ENCODE data around the gene EHMT1.

GRCh38 chr9:137642892-137643291 lies 24.1 kb downstream of the EHMT1 start:
- no peak for TF ChIP-seq CTCF (conservative IDR thresholded peaks at IDR 0.05; ENCODE audit: low read depth in 2 of 2)
- TF ChIP-seq POLR2AphosphoS5 (IDR thresholded peaks at IDR 0.05; ENCODE audit: low read depth): no peak
- TF ChIP-seq REST (IDR thresholded peaks at IDR 0.05; ENCODE audit: unreplicated experiment): no peak
- TF ChIP-seq JUNB (IDR thresholded peaks at IDR 0.05; ENCODE audit: unreplicated experiment): no peak
- TF ChIP-seq EZH2phosphoT487 (IDR thresholded peaks at IDR 0.05; ENCODE audit: unreplicated experiment): no peak
- no peak for TF ChIP-seq NANOG (IDR thresholded peaks at IDR 0.05; ENCODE audit: borderline replicate concordance)
- no peak for TF ChIP-seq EZH2 (IDR thresholded peaks at IDR 0.05; ENCODE audit: low read depth, unreplicated experiment)
- no peak for TF ChIP-seq ZNF462 (CRISPR knock-in tag; IDR thresholded peaks at IDR 0.05)
- no peak for TF ChIP-seq ZNF114 (CRISPR knock-in tag; IDR thresholded peaks at IDR 0.05)
- TF ChIP-seq CREB1 (CRISPR knock-in tag; IDR thresholded peaks at IDR 0.05; ENCODE audit: low read depth): no peak
- no peak for TF ChIP-seq STAT1 (IDR thresholded peaks at IDR 0.05; ENCODE audit: unreplicated experiment)
